PFSK-1 (cell line): ENCODE results near the gene TERB1.

ENCODE experiments used
- FOXP2 ChIP-seq: optimal IDR thresholded peaks from 2 replicates; pipeline ENCODE3; 2011; ENCODE audit warnings: borderline replicate concordance, control low read depth, inconsistent platforms; ENCODE audit not compliant: insufficient read depth; ENCODE audit errors: extremely low read length, extremely low read depth
- POLR2AphosphoS5 ChIP-seq: IDR thresholded peaks from 2 replicates; pipeline ENCODE4 v1.6.1; 2012; ENCODE audit warnings: low read depth, mild to moderate bottlenecking, control low read depth, low read length, moderate library complexity
- SIN3A ChIP-seq: IDR thresholded peaks from 2 replicates; pipeline ENCODE4 v1.6.1; 2012; ENCODE audit warnings: mild to moderate bottlenecking, low read length, moderate library complexity, borderline replicate concordance; ENCODE audit not compliant: insufficient read depth
- TAF1 ChIP-seq: IDR thresholded peaks from 2 replicates; pipeline ENCODE4 v1.6.1; 2012; ENCODE audit warnings: low read length, control low read depth, borderline replicate concordance; ENCODE audit not compliant: insufficient read depth
- TF ChIP-seq, protein P1 (sequence below), 2 experiments: IDR thresholded peaks; 2 replicates each; pipeline versions ENCODE4 v1.6.1 to v1.8.0; 2011 to 2012; ENCODE audit warnings: low read depth in 2 of 2, low read length in 2 of 2, control low read depth in 1 of 2, inconsistent platforms in 1 of 2, mild to moderate bottlenecking in 1 of 2, moderate library complexity in 1 of 2; ENCODE audit not compliant: insufficient read depth in 1 of 2

DNA sequence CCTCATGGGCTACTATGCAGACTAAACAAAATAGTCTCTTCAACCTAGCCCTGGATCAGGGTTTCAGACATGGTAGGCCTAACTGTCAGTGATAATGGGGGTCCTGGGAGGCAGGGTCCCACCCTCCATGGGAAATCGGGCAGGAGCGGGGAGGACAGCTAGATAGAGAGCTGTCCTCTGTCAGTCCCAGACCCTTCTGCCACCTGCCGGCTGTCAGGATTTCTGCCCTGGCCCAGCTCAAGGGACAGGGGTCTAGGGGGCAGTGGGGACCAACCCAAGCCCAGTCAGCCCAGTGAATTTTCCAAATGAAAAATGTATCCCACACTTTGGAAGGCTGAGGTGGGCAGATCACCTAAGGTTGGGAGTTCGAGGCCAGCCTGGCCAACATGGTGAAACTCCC lies 48.2 kb upstream of the TERB1 start:
- TF ChIP-seq, protein P1, sequence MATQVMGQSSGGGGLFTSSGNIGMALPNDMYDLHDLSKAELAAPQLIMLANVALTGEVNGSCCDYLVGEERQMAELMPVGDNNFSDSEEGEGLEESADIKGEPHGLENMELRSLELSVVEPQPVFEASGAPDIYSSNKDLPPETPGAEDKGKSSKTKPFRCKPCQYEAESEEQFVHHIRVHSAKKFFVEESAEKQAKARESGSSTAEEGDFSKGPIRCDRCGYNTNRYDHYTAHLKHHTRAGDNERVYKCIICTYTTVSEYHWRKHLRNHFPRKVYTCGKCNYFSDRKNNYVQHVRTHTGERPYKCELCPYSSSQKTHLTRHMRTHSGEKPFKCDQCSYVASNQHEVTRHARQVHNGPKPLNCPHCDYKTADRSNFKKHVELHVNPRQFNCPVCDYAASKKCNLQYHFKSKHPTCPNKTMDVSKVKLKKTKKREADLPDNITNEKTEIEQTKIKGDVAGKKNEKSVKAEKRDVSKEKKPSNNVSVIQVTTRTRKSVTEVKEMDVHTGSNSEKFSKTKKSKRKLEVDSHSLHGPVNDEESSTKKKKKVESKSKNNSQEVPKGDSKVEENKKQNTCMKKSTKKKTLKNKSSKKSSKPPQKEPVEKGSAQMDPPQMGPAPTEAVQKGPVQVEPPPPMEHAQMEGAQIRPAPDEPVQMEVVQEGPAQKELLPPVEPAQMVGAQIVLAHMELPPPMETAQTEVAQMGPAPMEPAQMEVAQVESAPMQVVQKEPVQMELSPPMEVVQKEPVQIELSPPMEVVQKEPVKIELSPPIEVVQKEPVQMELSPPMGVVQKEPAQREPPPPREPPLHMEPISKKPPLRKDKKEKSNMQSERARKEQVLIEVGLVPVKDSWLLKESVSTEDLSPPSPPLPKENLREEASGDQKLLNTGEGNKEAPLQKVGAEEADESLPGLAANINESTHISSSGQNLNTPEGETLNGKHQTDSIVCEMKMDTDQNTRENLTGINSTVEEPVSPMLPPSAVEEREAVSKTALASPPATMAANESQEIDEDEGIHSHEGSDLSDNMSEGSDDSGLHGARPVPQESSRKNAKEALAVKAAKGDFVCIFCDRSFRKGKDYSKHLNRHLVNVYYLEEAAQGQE (IDR thresholded peaks at IDR 0.05; ENCODE audit: insufficient read depth in 1 of 2, low read depth in 2 of 2, low read length in 2 of 2): no peak
- TF ChIP-seq POLR2AphosphoS5 (no peak), SIN3A (no peak), TAF1 (no peak), FOXP2 (no peak)
